Pancreas (tissue), 10 donors: ENCODE results near the gene AFF1. TPM values are rescaled to one million over a fixed set of nuclear protein-coding genes. Genes with fewer than 3 reads are reported as not detected.

Experiments used
- ATAC-seq, 4 donors: fragments of 200-7000 bp; cut with Tn5 transposase; one replicate each; pipeline versions ENCODE4 v1.8.0 to v1.9.1; 2020; ENCODE audit warnings: mild to moderate bottlenecking in 4 of 4, moderate library complexity in 4 of 4
- DNase-seq, 6 donors: peaks; one replicate each; pipeline ENCODE4 v3.0.0-alpha.2; 2020
- FAIRE-seq: peaks from 2 replicates; lab custom pipeline; 2012; peaks lifted over from hg19 to GRCh38; lab: Jason Lieb, UNC
- H3K27ac ChIP-seq, 4 donors: fragments of 200-600 bp; sonication (generic); 1 replicate in 3 of 4; 2 replicates in 1 of 4; pipeline versions ENCODE4 v1.5.0 to v1.8.0; 2020
- H3K27me3 ChIP-seq, 4 donors: fragments of 200-600 bp; one replicate each; pipeline ENCODE4 v1.8.0; 2021
- H3K36me3 ChIP-seq, 3 donors: fragments of 200-600 bp; sonication (generic) in 1 of 3; one replicate each; pipeline versions ENCODE4 v1.5.0 to v1.8.0; 2020 to 2021
- H3K4me1 ChIP-seq, 3 donors: fragments of 200-600 bp; one replicate each; pipeline ENCODE4 v1.8.0; 2021
- H3K4me3 ChIP-seq, 4 donors: fragments of 200-600 bp; sonication (generic) in 2 of 4; one replicate each; pipeline versions ENCODE4 v1.5.0 to v1.8.0; 2020 to 2021
- H3K9me3 ChIP-seq, 4 donors: fragments of 200-600 bp; one replicate each; pipeline ENCODE4 v1.8.0; 2021
- WGBS, 2 donors: extraction: QIAGEN DNeasy Blood & Tissue Kit; methylation state at CpG; one replicate each; pipeline ENCODE4 v1.1.7; 2013; 5-methylcytosine and 5-hydroxymethylcytosine counted together
- intact Hi-C, 3 donors: fragments of 100-400 bp; cut with DNase I; formaldehyde crosslinking; loops; one replicate each; pipeline versions ENCODE4 v1.11.1 to v1.14.2; 2022
- polyA plus RNA-seq, 2 donors: library from polyadenylated mRNA; stranded (reverse); fragments of 200-250 nt; gene quantifications; one replicate each; pipeline ENCODE4 v1.2.3, GENCODE V29; 2013
- total RNA-seq, 6 donors: library from RNA; stranded (reverse); fragmentation: NEBNext Ultra II Directional in 4 of 6; extraction: Animal tissue kit (Norgen Biotek cat#: 25700) in 4 of 6; gene quantifications; one replicate each; pipeline versions ENCODE4 v1.2.1 to v1.2.4, GENCODE V29; 2021 to 2023
- TF ChIP-seq, protein P1 (sequence below), 4 donors: fragments of 200-600 bp; sonication (generic) in 3 of 4; IDR thresholded peaks; one replicate each; pipeline versions ENCODE4 v1.5.0 to v1.8.0; 2021; ENCODE audit warnings: antibody characterized with exemption in 4 of 4
- donor health status: healthy with polysubstance abuse.
- donor health status: DM: no; HTN: no; CAD: no; lungs with moderate emphysema.
- donor health status: DM: no; HTN: no; CAD: no.
- donor health status: control.
- donor health status: control.
- donor health status: Bipolar disorder and iron deficiency.
- donor health status: DM: yes; HTN: yes; CAD: no.
- donor health status: DM: no; HTN: no; CAD: no.
- donor health status: DM: no; HTN: no; CAD: no.
- donor health status: DM: yes; HTN: yes; CAD: no.

Gene AFF1
- total and polyA plus RNA-seq, 8 donors, result 11.8 to 62.0 (median 40.4) TPM

DNA sequence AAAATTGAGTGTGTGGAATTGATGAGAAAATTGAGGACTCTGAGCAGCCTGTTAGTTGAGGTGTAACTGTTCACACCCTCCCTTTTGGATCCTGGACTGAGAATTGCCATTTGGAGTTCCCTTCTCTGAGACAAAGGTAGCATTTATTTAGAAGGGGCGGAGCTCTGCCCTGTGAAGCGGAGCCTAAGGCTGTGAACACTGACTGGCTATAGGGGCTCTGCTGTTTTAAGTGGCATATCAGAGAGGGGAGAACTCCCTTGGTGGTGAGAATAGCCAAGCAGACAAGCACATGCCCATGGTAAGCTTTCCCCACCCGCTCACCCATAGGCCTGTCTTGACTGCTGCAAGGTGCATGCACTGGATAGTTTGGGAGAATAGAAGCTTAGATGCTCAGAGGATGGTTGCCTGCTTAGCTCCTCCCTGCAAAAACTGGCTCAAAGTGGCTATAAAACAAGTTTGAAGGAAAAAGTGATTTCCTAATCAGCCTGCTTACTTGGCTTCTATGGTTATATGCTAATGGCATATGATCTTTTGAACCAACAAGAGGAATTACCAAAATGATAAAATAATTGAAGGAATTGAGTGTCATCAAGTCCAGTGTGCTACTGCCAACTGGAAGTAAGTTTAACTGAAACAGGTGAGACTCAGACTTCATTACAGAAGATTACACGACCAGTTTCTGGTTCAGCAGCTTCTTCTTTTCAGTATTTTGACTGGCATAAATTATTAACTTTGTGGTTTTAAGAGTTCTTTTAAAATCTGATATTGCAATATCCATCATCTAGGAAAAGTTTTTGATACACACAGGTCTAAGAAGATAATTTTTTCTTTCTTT lies 108.4 kb downstream of the AFF1 start:
- H3K4me1 ChIP-seq, result peaks cover 32 to 55% (median 52%) of the 10 kb centered on the region in 3 donors
- DNase-seq, result no peak
- intact Hi-C loops, result no loop called here
- peak overlapping the region in 3 of 4 donors; percentile 10 to 46 (median 23) for H3K27ac ChIP-seq
- ATAC-seq, result peak in 1 of 4 donors; percentile 6
- H3K27me3 ChIP-seq, result no peaks in the 10 kb centered on the region
- H3K4me3 ChIP-seq, result no peak overlapping the region
- no peak for FAIRE-seq
- peaks cover 0 to 13% (median 6%) of the 10 kb centered on the region in 3 donors for H3K36me3 ChIP-seq
- TF ChIP-seq, protein P1, sequence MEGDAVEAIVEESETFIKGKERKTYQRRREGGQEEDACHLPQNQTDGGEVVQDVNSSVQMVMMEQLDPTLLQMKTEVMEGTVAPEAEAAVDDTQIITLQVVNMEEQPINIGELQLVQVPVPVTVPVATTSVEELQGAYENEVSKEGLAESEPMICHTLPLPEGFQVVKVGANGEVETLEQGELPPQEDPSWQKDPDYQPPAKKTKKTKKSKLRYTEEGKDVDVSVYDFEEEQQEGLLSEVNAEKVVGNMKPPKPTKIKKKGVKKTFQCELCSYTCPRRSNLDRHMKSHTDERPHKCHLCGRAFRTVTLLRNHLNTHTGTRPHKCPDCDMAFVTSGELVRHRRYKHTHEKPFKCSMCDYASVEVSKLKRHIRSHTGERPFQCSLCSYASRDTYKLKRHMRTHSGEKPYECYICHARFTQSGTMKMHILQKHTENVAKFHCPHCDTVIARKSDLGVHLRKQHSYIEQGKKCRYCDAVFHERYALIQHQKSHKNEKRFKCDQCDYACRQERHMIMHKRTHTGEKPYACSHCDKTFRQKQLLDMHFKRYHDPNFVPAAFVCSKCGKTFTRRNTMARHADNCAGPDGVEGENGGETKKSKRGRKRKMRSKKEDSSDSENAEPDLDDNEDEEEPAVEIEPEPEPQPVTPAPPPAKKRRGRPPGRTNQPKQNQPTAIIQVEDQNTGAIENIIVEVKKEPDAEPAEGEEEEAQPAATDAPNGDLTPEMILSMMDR (IDR thresholded peaks at IDR 0.05), result no peak
- 58 to 69% methylated on average over 4 of the region's 4 CpGs for WGBS, 2 donors
- H3K9me3 ChIP-seq, result no peaks in the 10 kb centered on the region

DNA sequence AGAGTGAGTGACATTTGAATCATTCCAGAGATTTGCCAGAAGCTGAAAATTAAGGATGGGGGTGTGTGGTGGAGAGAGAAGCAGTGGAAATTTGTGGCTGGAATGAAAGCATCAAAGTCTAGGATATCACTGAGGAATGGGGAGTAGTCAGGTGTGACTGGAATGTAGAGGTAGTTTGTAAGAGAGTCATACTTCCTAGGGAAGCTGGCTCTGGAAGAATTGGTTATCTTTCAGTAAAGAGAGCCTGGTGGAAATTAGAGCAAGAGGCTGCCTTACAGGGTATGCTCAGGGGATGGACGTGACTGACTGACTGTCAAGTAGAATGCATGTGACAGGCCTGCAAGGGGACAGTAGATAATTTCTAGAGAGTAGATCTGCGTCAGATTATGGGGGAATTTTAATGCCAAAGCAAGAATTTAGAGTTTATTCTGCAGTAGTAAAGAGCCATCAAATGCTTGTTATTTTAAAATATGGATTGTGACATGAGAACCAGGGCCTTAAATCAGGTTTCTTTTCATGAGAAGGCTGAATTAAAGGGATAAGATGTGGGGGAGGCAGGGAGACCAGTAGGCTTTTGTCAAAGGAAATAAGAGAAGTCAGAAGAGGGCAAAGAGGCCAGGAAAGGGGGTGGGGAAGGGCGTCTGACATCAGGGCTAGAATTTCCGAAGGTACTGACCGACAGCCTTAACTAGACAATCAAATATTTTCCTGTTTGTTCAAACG lies 109.9 kb downstream of the AFF1 start:
- no peaks in the 10 kb centered on the region for H3K9me3 ChIP-seq
- intact Hi-C loops, result no loop called here
- no peaks in the 10 kb centered on the region for H3K27me3 ChIP-seq
- H3K4me3 ChIP-seq, result no peak overlapping the region
- FAIRE-seq (no peak), DNase-seq (no peak), ATAC-seq (peak in 3 of 4 donors; percentile 38 to 52 (median 39))
- TF ChIP-seq, protein P1 (IDR thresholded peaks at IDR 0.05), result no peak
- H3K4me1 ChIP-seq, result peaks cover 23 to 43% (median 40%) of the 10 kb centered on the region in 3 donors
- 12 to 13% methylated on average over 6 of the region's 6 CpGs for WGBS, 2 donors
- peak overlapping the region; percentile 10 to 71 (median 45) for H3K27ac ChIP-seq
- H3K36me3 ChIP-seq, result peaks cover 0 to 13% (median 6%) of the 10 kb centered on the region in 3 donors

DNA sequence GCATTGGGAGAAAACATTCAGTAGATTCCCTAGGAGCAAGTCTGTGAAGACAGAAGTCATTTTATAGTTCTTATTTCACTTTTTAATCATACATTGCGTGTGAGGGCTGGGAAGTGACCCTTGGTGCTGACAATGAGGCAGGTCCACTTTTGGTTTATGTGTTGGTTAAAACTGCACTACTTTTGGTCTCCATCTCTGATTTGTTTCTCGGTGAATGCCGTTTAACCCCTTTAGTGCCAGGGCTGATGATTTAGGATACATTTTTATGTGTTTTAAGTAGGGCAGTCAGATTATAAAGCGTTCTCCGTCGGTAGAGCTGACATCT lies 110.4 kb downstream of the AFF1 start:
- no peak for FAIRE-seq
- peaks cover 18 to 43% (median 40%) of the 10 kb centered on the region in 3 donors for H3K4me1 ChIP-seq
- 33 to 35% methylated on average over 6 of the region's 6 CpGs for WGBS, 2 donors

DNA sequence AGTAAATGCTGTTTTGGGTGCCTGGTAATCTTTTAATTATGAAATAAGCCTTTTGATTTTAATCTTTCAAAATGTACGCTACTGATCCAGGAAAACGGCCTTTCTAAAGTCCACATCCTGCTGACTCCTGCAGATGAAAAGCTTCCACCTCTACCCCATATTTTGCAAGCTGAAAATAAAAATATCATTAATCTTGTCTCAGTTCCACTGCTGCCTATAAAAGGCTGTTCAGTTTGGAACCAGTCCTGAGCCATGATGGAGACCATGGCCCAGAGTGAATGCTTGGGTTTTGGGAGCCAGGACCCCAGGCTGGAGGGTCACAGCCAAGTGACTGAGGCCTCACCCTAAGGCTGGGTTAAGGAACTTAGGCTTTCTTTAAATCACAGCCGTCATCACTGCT lies 110.8 kb downstream of the AFF1 start:
- H3K27me3 ChIP-seq, result no peaks in the 10 kb centered on the region
- ATAC-seq (peak in 3 of 4 donors; percentile 33 to 42 (median 36)), DNase-seq (no peak), FAIRE-seq (no peak)
- H3K36me3 ChIP-seq, result peaks cover 0 to 13% (median 6%) of the 10 kb centered on the region in 3 donors
- TF ChIP-seq, protein P1 (IDR thresholded peaks at IDR 0.05), result no peak
- intact Hi-C loops, result no loop called here
- H3K4me3 ChIP-seq, result no peak overlapping the region
- no peaks in the 10 kb centered on the region for H3K9me3 ChIP-seq
- 34 to 36% methylated on average over 3 of the region's 3 CpGs for WGBS, 2 donors
- peak overlapping the region; percentile 10 to 71 (median 45) for H3K27ac ChIP-seq
- H3K4me1 ChIP-seq, result peaks cover 17 to 43% (median 40%) of the 10 kb centered on the region in 3 donors

More for the DNA sequence above, 110.4 kb downstream of the AFF1 start:
- intact Hi-C loops, result no loop called here
- no peaks in the 10 kb centered on the region for H3K27me3 ChIP-seq
- DNase-seq (no peak), ATAC-seq (peak in 3 of 4 donors; percentile 4 to 17 (median 9))
- TF ChIP-seq, protein P1 (IDR thresholded peaks at IDR 0.05), result no peak
- H3K9me3 ChIP-seq, result no peaks in the 10 kb centered on the region
- H3K27ac ChIP-seq, result peak overlapping the region; percentile 10 to 71 (median 45)
- peaks cover 0 to 13% (median 6%) of the 10 kb centered on the region in 3 donors for H3K36me3 ChIP-seq
- H3K4me3 ChIP-seq, result no peak overlapping the region
